ENCODE data around the gene MT1A.

DNA sequence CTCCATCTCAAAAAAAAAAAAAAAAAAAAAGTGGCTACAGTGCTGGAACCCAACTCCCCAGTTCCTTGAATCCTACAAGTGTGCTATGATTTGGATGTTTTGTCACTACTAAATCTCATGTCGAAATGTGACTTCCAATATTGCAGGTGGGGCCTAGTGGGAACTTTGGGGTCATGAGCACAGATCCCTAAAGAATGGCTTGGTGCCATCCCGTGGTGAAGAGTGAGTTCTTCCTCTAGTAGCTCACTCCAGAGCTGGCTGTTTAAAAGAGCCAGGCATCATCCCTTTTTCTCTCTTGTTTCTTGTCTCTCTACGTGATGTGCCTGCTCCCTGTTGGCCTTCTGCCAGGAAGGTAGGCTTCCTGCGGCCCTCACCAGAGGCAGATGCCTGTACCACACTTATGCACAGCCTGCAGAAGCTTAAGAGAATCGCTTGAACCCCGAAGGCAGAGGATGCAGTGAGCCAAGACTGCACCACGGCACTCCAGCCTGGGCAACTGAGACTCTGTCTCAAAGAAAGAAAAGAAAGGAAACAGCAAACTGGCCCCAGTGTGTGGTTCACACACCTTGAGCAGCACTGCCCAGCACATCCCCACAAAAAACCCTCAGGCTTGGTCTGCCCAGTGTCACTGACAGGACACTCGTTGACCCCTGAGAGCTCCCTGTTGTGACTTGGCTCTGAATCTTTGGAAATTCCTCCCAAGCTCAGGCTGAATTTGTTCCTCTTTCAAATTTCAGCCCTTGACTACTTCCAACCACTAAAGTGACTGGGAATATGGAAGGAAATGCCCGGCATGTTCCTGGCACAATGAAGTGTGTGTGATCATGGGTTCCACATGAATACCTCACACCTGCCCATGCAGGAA is 9.7 kb upstream of the MT1A start:
- TF ChIP-seq, protein P1, sequence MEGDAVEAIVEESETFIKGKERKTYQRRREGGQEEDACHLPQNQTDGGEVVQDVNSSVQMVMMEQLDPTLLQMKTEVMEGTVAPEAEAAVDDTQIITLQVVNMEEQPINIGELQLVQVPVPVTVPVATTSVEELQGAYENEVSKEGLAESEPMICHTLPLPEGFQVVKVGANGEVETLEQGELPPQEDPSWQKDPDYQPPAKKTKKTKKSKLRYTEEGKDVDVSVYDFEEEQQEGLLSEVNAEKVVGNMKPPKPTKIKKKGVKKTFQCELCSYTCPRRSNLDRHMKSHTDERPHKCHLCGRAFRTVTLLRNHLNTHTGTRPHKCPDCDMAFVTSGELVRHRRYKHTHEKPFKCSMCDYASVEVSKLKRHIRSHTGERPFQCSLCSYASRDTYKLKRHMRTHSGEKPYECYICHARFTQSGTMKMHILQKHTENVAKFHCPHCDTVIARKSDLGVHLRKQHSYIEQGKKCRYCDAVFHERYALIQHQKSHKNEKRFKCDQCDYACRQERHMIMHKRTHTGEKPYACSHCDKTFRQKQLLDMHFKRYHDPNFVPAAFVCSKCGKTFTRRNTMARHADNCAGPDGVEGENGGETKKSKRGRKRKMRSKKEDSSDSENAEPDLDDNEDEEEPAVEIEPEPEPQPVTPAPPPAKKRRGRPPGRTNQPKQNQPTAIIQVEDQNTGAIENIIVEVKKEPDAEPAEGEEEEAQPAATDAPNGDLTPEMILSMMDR (IDR thresholded peaks at IDR 0.05; ENCODE audit: borderline replicate concordance, extremely low read depth, low read length, poor library complexity, severe bottlenecking), result no peak
- no peak for TF ChIP-seq EZH2 (IDR thresholded peaks at IDR 0.05; ENCODE audit: borderline replicate concordance, low read depth, low read length, severe bottlenecking)
